GM19035 (cell line): ENCODE data around the gene NT5E.
A peak's percentile ranks its signal among the peaks of the same experiment; 100 is the strongest.

Experiments
- ATAC-seq: cut with Tn5 transposase; IDR thresholded peaks from one replicate; pipeline ENCODE4 v1.9.1; 2021; ENCODE audit not compliant: unreplicated experiment

Gene NT5E

GRCh38 chr6:85459224-85459901, 9.5 kb downstream of the NT5E start:
- ATAC-seq, result no peak

DNA sequence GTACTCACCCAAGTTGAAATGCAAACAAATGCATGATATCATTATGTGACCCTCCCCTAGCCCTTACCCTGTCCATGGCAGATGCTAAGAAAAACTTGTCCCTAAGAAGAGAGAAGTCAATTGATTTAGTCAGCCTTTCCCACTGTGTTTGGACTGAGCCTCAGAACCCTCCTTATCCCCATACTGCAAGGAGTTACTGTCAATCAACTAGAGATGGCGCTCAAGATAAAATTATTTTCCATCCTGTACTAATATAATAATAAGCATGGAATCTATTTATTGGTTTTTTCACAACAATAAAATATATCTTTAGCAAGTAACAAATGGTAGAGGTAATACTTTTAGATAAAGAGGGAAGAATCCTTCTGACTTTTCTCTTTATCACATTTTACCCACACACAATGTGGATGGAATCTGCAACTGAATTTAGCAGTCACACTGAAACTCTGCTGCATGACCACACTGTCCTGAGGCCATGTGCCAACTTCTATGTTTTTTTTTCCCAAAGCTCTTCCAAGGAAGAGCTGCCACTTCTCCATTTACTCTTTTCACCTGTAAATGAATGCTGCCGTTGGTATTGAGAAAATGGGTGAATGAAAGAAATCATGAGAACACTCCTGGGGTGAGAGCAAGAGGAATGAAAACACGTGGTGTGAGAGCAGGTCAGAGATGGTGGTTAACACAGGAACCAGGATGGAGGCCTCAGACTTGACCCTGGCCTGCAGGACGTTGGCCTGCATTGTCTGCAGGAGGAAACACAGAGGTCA, 10.5 kb downstream of the NT5E start:
- peak; percentile 34 for ATAC-seq

- ATAC-seq, result peak; percentile 88
Observed at GRCh38 chr6:85460921-85461797, 11.3 kb downstream of the NT5E start.

- ATAC-seq, result no peak
Observed at GRCh38 chr6:85461798-85462170, 11.9 kb downstream of the NT5E start.

GRCh38 chr6:85462673-85463072, 12.8 kb downstream of the NT5E start:
- ATAC-seq, result no peak

DNA sequence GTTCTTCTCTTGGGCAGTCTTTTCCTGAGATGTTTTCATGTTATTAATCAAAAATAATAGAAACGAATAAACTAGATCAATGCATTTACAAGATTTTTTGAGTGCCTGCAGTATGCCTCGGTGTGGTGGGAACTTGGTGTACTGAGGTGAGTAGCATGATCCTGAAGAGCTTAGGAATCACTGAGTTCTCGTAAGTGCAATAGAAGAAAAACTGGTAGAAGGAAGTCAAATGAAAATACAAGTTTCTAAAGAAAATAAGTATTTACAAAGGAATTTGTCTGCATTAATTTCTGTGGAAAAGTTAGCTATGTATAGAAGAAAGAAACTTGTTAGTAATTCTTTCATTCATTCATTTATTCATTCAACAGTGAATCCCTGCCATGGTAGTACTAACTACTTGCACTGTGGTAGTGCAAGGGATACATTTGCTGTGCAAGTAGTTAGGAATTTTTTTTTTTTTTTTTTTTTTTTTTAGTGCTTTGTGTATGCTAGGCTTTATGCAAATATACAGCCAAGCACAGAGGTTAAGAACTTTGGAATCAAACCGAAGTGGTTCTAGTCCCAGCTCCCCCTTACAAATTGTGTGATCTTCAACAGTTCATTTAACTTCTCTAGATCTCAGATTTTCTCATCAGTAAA, 13.9 kb downstream of the NT5E start:
- no peak for ATAC-seq

DNA sequence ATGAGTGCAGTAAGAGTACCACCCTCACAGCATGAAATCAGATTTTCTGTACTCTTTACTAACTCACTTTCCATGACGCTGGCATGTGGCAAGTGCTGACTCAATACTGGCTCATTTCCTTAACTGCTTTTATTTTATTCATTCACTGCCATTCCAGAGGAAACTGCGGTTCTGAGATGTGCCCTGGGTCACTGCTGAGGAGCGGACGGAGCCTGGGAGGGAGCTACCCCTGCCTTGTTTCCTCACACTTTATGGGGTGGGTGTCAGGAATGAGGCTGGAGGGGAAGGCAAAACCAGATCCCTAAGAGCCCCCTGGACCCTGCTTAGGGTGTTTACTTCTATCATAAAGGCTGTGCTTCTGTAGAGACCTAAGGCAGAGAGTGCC, 14.4 kb downstream of the NT5E start:
- ATAC-seq, result no peak

DNA sequence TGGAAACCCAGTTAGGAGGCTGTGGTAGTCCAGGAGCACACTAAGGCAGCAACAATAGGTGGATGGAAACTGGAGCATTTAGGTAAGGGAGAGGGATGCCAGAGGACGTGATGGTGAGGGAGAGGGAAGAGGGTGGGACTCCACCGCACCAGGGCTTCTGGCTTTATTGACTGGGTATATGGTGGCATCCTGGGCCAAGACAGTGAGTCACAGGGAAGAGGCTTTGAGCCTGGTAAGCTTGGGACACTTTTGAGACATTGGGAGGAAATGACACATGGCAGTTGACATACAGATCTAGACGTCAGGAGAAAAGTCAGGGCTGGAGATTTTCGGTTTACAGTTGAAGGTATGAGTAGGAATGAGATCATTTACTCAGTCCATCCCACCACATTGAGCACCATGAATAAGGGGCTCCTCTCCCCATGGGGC, 14.9 kb downstream of the NT5E start:
- no peak for ATAC-seq

GRCh38 chr6:85465762-85466161, 15.9 kb downstream of the NT5E start:
- peak; percentile 46 for ATAC-seq

DNA sequence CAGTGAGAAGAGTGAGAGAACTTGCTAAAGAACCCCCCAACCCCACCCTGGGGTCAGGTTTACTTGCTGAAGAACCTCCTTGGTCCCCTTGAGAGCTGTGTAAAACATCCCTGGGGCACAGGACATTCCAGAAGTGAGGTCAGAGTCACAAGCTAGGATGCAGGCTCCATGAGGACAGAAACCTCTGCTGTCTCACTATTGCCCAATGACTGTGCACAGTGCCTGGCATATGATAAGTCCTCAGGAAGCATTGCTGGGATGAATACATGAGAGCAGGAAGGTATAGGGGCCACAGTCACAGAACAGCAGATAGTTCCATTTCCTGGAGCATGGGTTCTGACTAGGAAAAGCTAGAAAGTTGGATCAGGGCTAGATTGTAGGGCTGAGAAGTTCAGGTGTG, 18.4 kb downstream of the NT5E start:
- no peak for ATAC-seq

DNA sequence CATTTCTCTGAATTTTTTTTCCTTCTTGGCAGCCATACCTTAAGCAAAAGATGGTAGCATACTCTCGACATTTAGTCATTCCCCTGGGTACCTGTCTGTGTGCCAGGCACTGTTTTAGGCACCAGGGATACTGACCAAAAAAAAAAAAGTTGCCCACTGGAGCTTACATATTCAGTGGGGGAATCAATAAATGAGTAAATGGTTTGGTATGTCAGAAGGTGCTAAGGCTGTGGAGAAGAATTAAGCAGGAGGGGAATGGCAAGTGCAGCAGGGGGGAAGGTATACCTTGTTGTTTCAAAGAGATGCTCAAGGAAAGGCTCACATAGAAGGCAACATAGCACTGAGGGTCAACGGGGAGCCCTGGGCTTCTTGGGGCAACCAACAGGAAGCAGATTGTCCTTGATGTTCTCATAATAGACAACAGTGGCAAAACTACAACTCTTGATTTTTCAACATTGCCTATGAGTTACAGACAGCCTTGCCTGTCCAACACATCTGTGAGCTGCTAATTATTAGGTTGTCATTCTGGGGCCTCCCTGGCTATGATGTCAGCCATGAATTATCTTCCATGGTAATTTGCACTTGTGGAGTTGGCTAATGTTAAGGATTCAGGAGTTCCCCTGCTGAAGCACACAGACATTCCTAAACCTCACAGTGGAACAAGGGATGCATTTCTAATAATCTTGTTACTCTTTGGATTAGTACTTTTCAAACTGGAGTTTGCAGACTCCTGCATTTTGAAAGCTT, 19.6 kb downstream of the NT5E start:
- ATAC-seq, result no peak

- no peak for ATAC-seq
Observed at GRCh38 chr6:85470023-85470410, 20.1 kb downstream of the NT5E start.

DNA sequence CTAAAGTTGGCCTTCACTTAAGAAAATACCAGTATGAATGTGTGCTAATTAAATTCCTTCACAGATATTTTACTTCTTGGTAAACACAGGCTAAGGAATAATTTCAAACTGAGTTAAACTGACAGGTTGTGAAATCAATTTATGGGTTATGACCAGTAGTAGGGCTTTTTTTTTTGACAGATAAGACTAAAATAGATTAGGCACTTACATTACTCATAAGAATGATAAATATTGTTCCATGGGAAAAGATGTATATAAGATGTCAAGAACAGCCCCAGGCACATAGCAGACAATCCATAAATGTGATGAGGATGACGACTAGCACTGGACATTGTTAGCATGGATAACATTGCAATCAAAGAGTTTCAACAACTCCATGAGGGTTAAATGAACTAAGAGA, 22.9 kb downstream of the NT5E start:
- no peak for ATAC-seq

DNA sequence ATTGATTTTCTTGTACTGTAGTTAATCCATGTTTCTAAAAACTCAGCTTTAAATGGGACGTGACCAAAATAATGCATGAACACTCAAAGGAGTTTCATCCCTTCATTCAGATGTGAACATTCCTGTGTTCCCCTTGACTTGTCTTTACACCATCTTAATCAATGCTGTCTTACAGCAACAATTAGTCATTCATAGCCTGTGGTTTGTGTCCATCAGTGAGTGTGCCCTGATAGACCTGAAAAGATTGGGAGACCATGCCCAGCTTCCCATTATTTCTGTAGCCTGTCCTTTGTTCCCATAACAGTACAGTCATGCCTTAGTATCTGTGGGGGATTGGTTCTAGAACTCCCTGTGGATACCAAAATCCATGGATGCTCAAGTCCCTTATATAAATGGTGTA, 23.9 kb downstream of the NT5E start:
- no peak for ATAC-seq

DNA sequence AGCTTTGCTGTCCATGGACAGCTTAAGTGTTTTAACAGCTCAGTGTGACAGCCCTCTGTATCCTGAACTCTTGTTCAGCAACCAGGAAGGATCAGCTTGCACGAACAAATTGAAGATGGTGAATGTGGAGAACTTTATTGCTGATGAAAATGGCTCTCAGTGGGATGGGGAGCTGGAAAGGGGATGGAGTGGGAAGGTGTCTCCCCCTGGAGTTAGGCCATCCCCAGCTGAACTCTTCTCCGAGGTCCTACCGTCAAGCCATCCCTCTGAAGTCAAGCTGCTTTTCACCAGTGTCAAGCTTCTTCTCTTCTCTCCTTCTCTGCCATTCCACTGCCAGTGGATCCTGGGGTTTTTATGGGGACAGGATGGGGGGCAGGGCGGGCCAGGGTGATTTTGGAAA, 26.6 kb downstream of the NT5E start:
- ATAC-seq, result no peak

- no peak for ATAC-seq
Observed at GRCh38 chr6:85479208-85479607, 29.3 kb downstream of the NT5E start.

DNA sequence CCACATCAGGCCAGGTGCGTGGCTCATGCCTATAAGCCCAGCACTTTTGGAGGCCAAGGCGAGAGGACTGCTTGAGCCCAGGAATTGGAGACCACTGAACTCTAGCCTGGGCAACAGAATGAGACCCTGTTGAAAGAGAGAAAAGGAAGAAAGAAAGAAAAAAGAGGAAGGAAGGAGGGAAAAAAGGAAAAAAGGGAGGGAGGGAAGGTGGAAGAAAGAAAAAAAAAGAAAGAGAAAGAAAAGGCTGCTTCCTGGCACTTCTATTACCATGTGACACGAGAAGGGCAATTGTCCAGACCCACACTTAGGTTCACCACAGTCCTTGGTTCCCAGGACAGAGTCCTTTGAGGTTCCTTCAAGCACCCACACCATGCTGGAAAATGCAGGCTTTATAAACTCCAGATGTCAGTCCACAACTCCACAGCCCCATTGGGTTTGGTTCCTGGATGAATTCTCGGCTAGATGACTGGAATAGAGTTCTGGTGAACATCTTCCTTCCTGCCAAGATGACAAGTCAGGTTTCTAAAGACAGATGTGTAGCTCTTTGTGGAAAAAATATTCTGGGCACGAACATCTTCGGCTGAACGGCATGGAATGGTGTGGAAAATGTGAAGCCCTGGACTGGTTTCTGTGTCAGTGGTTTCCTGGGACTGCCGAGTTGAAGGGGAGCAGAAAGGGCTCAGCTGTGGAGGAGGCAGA, 32.5 kb downstream of the NT5E start:
- ATAC-seq, result peak; percentile 7

GRCh38 chr6:85482905-85483700, 33.2 kb downstream of the NT5E start:
- peak; percentile 88 for ATAC-seq

DNA sequence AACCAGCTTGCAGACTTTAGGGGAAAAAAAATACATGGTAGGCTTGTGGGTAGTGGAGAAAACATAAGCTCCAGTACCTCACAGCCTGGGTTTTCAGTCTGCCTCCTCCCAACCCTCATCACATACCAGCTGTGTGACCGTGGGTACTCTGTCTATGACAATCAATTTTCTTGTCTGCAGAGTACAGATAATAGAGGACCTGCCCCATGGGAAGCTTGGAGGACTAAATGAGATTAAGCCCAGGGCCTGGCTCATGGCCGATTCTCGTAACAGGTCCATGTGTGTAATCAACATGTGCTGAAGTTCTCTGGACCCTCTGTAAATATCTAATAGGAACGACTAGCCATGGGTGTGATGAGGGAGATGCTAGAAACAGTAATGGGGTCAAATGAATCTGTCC, 34.0 kb downstream of the NT5E start:
- ATAC-seq, result no peak
